H1 (cell line): ENCODE data around the gene ZBTB37. TPM values are rescaled to one million over a fixed set of nuclear protein-coding genes. Genes with fewer than 3 reads are reported as not detected.
A peak's percentile ranks its signal among the peaks of the same experiment; 100 is the strongest.

Source experiments
- GABPA ChIP-seq: IDR thresholded peaks from 2 replicates; pipeline ENCODE4 v1.6.1; 2011; ENCODE audit warnings: mild to moderate bottlenecking, low read length, moderate library complexity, borderline replicate concordance; ENCODE audit not compliant: insufficient read depth
- PHF8 ChIP-seq: fragments of 200-600 bp; sonication (generic); conservative IDR thresholded peaks from 2 replicates; pipeline ENCODE4 v1.7.1; 2012; ENCODE audit warnings: low read depth, mild to moderate bottlenecking, inconsistent platforms, low read length, moderate library complexity
- SIN3A ChIP-seq, 2 experiments: IDR thresholded peaks in 1 of 2; conservative IDR thresholded peaks in 1 of 2; 2 replicates each; pipeline ENCODE4 v1.6.1; 2011 to 2012; ENCODE audit warnings: low read length in 2 of 2, improper control_type of control experiment in 1 of 2, low read depth in 1 of 2, mild to moderate bottlenecking in 1 of 2
- TEAD4 ChIP-seq: IDR thresholded peaks from 2 replicates; pipeline ENCODE4 v1.6.1; 2012; ENCODE audit warnings: low read depth, low read length, inconsistent platforms, mixed read lengths
- polyA plus RNA-seq, 7 experiments: library from polyadenylated mRNA; depleted of rRNA in 3 of 7; stranded (reverse) in 5 of 7; unstranded in 2 of 7; fragments of >200 nt in 5 of 7; fragments of 200-250 nt in 2 of 7; gene quantifications; 1 replicate in 5 of 7; 2 replicates in 1 of 7; 4 replicates in 1 of 7; pipeline versions ENCODE4 v1.2.1 to v1.2.3, GENCODE V29; 2011 to 2013; ENCODE audit warnings: missing spikeins in 2 of 7, mixed read lengths in 2 of 7
- total RNA-seq: library from RNA; stranded (reverse); fragmentation: NEBNext Ultra II Directional; extraction: Animal tissue kit (Norgen Biotek cat#: 25700); gene quantifications from 2 replicates; pipeline ENCODE4 v1.2.1, GENCODE V29; 2021

The ZBTB37 gene
- total and polyA plus RNA-seq, 2 of the 8 experiments (the other 6 are each of a cell fraction or from before 2014, with no cell fraction given): 1.7 to 12.5 TPM

DNA sequence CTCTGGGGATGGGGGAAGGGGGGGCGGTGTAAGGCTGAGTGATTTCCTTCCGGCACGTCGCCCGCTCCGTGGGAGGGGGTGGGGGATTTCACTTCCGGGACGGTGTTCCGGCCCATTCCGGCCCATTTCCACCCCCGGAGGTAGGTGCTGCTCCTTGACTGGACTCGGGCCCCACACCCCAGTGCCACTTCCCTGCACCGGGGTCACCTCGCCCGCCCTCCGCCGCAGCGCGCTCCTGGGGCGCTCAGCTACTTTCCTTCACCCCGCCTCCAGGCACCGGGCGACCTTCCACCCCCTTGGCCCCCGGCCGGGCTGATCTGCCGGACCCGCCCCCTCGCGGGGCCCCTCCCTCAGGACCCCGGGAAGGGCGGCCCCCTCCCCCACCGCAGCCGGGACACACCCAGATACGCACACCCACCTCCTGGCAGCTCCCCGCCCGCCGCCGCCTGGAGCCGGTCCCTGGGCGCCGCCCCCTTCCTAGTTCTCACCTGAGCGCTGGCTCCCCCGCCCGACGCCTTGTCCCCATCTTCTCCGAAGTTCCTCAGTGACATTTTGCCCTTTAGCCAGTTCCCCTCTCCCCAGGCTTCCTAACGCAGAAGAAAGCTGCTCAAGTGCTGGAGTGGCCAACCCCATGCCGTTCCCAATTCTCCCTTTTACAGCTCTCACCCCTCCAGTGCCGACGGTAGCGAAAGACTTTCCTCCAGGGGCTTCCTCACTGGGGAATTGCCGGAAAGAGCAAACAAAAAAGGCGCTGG is at the start of gene ZBTB37 (continued):
- peak; percentile 70 for TF ChIP-seq GABPA
- peak; percentile 58 for TF ChIP-seq PHF8
- TF ChIP-seq TEAD4: no peak
- peak in 1 of 2 experiments; percentile 25; a peak in 1 of 4 replicates for TF ChIP-seq SIN3A (conservative IDR thresholded peaks at IDR 0.05 in 1 of 2, IDR thresholded peaks at IDR 0.05 in 1 of 2; ENCODE audit: low read depth in 1 of 2, low read length in 2 of 2)
